ENCODE results near the gene IER2.

DNA sequence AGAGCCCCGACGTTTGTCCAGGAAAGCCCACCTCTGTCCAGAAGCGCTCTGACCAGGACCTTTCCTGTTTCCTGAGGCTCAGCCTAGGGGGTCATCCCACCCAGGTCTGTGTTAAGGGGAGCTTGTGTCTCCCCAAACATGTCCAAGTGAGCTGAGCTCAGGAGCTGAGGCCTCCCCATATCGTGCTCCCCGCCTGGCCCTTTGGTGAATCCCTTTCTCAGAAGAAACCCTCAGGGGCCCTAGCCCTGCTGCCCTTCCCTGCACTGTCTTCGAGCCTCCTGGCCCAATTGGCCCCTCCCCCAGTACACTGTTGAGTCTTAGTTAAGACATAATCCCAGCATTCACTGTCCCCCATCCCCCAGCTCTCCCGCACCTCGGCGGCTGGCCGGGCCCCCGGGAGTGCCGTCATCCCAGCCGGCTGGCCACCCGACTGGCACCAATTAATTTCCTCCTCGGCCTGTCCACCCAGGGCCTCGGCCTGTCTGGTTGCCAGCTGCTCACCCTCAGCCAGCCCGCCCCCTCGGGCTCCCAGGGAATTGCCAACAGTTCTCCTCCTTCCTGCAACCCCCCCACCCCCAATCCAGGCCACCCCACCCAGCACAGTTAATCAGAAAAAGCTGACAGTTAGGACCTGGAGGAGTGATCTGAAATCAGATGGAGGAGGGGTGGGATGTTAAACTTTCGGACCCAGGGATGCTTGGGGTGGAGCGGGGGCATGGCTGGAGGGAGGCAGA is 13.6 kb downstream of the IER2 start:
- TF ChIP-seq, protein P1, sequence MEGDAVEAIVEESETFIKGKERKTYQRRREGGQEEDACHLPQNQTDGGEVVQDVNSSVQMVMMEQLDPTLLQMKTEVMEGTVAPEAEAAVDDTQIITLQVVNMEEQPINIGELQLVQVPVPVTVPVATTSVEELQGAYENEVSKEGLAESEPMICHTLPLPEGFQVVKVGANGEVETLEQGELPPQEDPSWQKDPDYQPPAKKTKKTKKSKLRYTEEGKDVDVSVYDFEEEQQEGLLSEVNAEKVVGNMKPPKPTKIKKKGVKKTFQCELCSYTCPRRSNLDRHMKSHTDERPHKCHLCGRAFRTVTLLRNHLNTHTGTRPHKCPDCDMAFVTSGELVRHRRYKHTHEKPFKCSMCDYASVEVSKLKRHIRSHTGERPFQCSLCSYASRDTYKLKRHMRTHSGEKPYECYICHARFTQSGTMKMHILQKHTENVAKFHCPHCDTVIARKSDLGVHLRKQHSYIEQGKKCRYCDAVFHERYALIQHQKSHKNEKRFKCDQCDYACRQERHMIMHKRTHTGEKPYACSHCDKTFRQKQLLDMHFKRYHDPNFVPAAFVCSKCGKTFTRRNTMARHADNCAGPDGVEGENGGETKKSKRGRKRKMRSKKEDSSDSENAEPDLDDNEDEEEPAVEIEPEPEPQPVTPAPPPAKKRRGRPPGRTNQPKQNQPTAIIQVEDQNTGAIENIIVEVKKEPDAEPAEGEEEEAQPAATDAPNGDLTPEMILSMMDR (IDR thresholded peaks at IDR 0.05), result no peak
- peak in 2 of 4 donors; percentile 13 to 28 for TF ChIP-seq POLR2A (IDR thresholded peaks at IDR 0.05)
- TF ChIP-seq EP300 (IDR thresholded peaks at IDR 0.05), result peak in 1 of 4 donors; percentile 64
